A549 (cell line): ENCODE data around the gene CPLX1.

Source experiments
- BCL3 ChIP-seq: fragments of >200 bp; sonication (Bioruptor Twin); formaldehyde crosslinking; IDR thresholded peaks from 3 replicates; pipeline ENCODE4 v1.6.1; 2016
- CHD2 ChIP-seq: fragments of 150-350 bp; IDR thresholded peaks from 2 replicates; pipeline ENCODE4 v1.6.1; 2014; ENCODE audit warnings: low read length; ENCODE audit not compliant: partially characterized antibody
- CTCF ChIP-seq: fragments of >200 bp; sonication (Bioruptor Twin); formaldehyde crosslinking; IDR thresholded peaks from 3 replicates; pipeline ENCODE4 v1.5.1; 2016
- EHF ChIP-seq: fragments of 250-450 bp; sonication (Bioruptor Pico); IDR thresholded peaks from 2 replicates; pipeline ENCODE4 v1.5.0; 2020; ENCODE audit warnings: mild to moderate bottlenecking
- EP300 ChIP-seq, 2 experiments: fragments of >200 bp; sonication (Bioruptor Twin); formaldehyde crosslinking; IDR thresholded peaks; 2 replicates in 1 of 2; 3 replicates in 1 of 2; pipeline ENCODE4 v1.6.1; 2016 to 2017
- HOXA7 ChIP-seq: fragments of 250-450 bp; sonication (Bioruptor Pico); IDR thresholded peaks from 2 replicates; pipeline ENCODE4 v1.5.0; 2020; ENCODE audit warnings: mild to moderate bottlenecking, moderate library complexity
- MAZ ChIP-seq: fragments of 150-350 bp; IDR thresholded peaks from 2 replicates; pipeline ENCODE4 v1.6.1; 2014; ENCODE audit warnings: antibody characterized with exemption, low read depth, low read length, borderline replicate concordance
- NR3C1 ChIP-seq: fragments of >200 bp; sonication (Bioruptor Twin); formaldehyde crosslinking; IDR thresholded peaks from 3 replicates; pipeline ENCODE4 v1.6.1; 2017
- POLR2A ChIP-seq: IDR thresholded peaks from 2 replicates; pipeline ENCODE4 v1.6.1; 2012; ENCODE audit warnings: mild to moderate bottlenecking, low read length
- RFX5 ChIP-seq: fragments of 450-650 bp; IDR thresholded peaks from 2 replicates; pipeline ENCODE4 v1.7.1; 2014; ENCODE audit warnings: antibody characterized with exemption, mild to moderate bottlenecking, moderate library complexity
- RNF2 ChIP-seq: fragments of 200-600 bp; sonication (generic); IDR thresholded peaks from 2 replicates; pipeline ENCODE4 v1.6.1; 2016; ENCODE audit warnings: low read depth, mild to moderate bottlenecking, antibody characterized with exemption, moderate library complexity, borderline replicate concordance

GRCh38 chr4:818106-818921 is 7.6 kb downstream of the CPLX1 start:
- TF ChIP-seq CHD2, result no peak
- TF ChIP-seq CTCF, result no peak
- no peak for TF ChIP-seq HOXA7
- TF ChIP-seq MAZ, result no peak
- TF ChIP-seq POLR2A, result no peak
- no peak for TF ChIP-seq EP300 (IDR thresholded peaks at IDR 0.05)
- no peak for TF ChIP-seq RNF2
- no peak for TF ChIP-seq NR3C1
- TF ChIP-seq RFX5, result no peak
- TF ChIP-seq EHF (CRISPR knock-in tag), result no peak
- TF ChIP-seq BCL3, result no peak
